Ishikawa (cell line): Measurements from ENCODE around the gene RTN4RL1.

ENCODE experiments used
- CEBPB ChIP-seq: IDR thresholded peaks from 2 replicates; pipeline ENCODE4 v1.6.1; 2012
- CREB1 ChIP-seq: IDR thresholded peaks from 2 replicates; pipeline ENCODE4 v1.6.1; 2012; ENCODE audit warnings: low read depth
- EGR1 ChIP-seq: IDR thresholded peaks from 2 replicates; pipeline ENCODE4 v1.6.1; 2012
- EP300 ChIP-seq: IDR thresholded peaks from 2 replicates; pipeline ENCODE4 v1.6.1; 2012; ENCODE audit warnings: borderline replicate concordance
- FOXM1 ChIP-seq: IDR thresholded peaks from 2 replicates; pipeline ENCODE4 v1.6.1; 2012; ENCODE audit warnings: low read depth, borderline replicate concordance
- MAX ChIP-seq: IDR thresholded peaks from 2 replicates; pipeline ENCODE4 v1.6.1; 2012
- NFIC ChIP-seq: IDR thresholded peaks from 2 replicates; pipeline ENCODE4 v1.6.1; 2012
- TAF1 ChIP-seq: IDR thresholded peaks from 2 replicates; pipeline ENCODE4 v1.6.1; 2012; ENCODE audit warnings: low read depth, mild to moderate bottlenecking
- TCF12 ChIP-seq: IDR thresholded peaks from 2 replicates; pipeline ENCODE4 v1.6.1; 2012; ENCODE audit warnings: low read depth
- TEAD4 ChIP-seq: IDR thresholded peaks from 2 replicates; pipeline ENCODE4 v1.6.1; 2012
- YY1 ChIP-seq: IDR thresholded peaks from 2 replicates; pipeline ENCODE4 v1.6.1; 2012; ENCODE audit warnings: low read depth
- ZBTB7A ChIP-seq: IDR thresholded peaks from 2 replicates; pipeline ENCODE4 v1.6.1; 2012; ENCODE audit warnings: low read depth
- TF ChIP-seq, protein P1 (sequence below): IDR thresholded peaks from 2 replicates; pipeline ENCODE4 v1.6.1; 2012
- TF ChIP-seq, protein P2 (sequence below): IDR thresholded peaks from 2 replicates; pipeline ENCODE4 v1.6.1; 2012; ENCODE audit warnings: low read depth, mild to moderate bottlenecking

Gene RTN4RL1

GRCh38 chr17:1946021-1946932, 78.9 kb downstream of the RTN4RL1 start:
- TF ChIP-seq TEAD4: no peak
- no peak for TF ChIP-seq TCF12
- TF ChIP-seq, protein P1, sequence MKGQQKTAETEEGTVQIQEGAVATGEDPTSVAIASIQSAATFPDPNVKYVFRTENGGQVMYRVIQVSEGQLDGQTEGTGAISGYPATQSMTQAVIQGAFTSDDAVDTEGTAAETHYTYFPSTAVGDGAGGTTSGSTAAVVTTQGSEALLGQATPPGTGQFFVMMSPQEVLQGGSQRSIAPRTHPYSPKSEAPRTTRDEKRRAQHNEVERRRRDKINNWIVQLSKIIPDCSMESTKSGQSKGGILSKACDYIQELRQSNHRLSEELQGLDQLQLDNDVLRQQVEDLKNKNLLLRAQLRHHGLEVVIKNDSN: no peak
- TF ChIP-seq TAF1: no peak
- TF ChIP-seq EGR1: no peak
- TF ChIP-seq MAX: no peak

DNA sequence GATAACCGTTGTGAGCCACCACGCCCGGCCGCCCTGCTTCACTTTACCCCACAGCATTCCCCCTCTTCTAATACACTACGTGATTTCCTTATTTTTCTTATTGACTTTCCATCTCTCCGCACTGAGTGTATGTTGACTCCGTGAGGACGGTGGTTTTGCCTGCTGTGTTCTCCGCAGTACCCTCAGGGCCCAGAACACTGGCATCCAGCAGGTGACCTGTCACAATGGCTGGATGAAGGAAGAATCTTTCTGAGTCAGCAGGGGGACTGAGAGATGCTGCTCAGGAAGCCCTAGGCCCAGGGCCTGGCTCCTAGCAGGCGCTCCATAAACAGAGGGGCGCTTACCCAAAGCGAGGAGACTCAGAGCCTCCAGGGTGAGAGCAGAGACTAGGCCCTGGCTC, 79.5 kb downstream of the RTN4RL1 start:
- no peak for TF ChIP-seq CREB1
- TF ChIP-seq, protein P1: no peak
- TF ChIP-seq TAF1: no peak
- TF ChIP-seq, protein P2, sequence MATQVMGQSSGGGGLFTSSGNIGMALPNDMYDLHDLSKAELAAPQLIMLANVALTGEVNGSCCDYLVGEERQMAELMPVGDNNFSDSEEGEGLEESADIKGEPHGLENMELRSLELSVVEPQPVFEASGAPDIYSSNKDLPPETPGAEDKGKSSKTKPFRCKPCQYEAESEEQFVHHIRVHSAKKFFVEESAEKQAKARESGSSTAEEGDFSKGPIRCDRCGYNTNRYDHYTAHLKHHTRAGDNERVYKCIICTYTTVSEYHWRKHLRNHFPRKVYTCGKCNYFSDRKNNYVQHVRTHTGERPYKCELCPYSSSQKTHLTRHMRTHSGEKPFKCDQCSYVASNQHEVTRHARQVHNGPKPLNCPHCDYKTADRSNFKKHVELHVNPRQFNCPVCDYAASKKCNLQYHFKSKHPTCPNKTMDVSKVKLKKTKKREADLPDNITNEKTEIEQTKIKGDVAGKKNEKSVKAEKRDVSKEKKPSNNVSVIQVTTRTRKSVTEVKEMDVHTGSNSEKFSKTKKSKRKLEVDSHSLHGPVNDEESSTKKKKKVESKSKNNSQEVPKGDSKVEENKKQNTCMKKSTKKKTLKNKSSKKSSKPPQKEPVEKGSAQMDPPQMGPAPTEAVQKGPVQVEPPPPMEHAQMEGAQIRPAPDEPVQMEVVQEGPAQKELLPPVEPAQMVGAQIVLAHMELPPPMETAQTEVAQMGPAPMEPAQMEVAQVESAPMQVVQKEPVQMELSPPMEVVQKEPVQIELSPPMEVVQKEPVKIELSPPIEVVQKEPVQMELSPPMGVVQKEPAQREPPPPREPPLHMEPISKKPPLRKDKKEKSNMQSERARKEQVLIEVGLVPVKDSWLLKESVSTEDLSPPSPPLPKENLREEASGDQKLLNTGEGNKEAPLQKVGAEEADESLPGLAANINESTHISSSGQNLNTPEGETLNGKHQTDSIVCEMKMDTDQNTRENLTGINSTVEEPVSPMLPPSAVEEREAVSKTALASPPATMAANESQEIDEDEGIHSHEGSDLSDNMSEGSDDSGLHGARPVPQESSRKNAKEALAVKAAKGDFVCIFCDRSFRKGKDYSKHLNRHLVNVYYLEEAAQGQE: no peak
- no peak for TF ChIP-seq MAX
- TF ChIP-seq TEAD4: no peak

DNA sequence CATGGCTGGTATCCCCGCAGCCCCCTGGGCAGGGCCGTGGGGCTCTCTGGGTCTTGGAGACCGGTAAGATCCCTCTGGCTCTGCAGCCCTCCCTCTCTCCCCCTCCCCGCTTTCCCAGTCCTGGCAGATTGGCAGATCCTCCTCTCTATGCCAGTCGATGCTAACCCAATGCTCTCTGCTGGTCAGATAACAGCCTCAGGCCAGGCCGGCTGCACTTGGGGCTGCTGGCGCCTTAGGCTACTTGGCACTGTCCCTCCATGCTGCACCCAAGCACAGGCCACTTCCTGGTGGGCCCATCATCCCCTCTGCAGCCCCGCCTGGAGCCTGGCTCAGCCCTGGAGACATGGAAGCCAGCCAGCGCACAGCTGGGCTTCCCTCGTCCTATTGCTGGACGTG, 81.7 kb downstream of the RTN4RL1 start:
- TF ChIP-seq EP300 (no peak), TEAD4 (no peak), NFIC (no peak), YY1 (no peak), MAX (no peak), TCF12 (no peak), ZBTB7A (no peak), CEBPB (no peak), FOXM1 (no peak), EGR1 (no peak)
- TF ChIP-seq, protein P2: no peak
- TF ChIP-seq, protein P1: no peak

DNA sequence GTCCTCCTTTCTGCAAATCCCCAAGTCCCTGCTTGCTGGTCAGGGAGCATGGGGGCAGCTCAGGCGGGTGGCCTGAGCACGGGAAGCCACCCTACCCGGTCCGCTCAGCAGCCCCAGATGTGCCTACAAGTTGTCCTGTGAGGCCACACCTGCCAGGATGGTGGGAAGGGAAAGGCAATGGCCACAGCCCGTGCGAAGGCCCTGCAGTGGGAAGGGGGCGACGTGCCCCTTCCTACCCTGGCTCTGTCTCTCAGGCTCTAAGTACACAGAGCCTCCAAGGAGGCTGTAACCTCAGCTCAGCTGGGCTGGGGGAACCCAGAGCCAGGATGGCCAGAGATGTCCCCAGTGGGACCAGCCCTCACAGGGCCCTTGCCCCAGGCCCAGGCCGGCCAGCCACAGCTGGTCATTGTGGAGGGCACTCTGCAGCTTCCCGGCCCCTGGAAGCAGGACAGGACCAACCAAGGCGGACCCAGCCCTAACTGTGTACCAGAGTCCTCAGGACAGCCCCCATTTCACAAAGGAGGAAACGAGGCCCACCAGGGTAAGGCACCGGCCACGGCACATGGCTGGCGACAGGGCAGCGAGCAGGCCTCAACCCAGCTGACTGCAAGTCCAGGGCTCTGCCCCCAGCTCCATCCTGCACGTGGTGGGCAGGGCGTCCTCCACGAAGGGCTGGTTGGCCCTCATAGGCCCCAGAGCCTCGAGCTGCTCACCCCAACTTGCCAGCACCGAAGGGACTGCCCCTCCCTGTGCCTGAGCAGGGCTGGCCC, 82.3 kb downstream of the RTN4RL1 start:
- TF ChIP-seq EP300 (no peak), MAX (no peak), NFIC (no peak), CREB1 (no peak), YY1 (no peak), TCF12 (no peak), FOXM1 (no peak), TAF1 (no peak), TEAD4 (no peak), EGR1 (no peak)
- TF ChIP-seq, protein P1: no peak
- TF ChIP-seq, protein P2: no peak
